Calu3 (cell line): ENCODE measurements around the gene AGGF1. TPM values are rescaled to one million over a fixed set of nuclear protein-coding genes. Genes with fewer than 3 reads are reported as not detected.
A peak's percentile ranks its signal among the peaks of the same experiment; 100 is the strongest.

ENCODE experiments used
- BruUV-seq: library from RNA; stranded (reverse); fragments of 400-500 nt; replicated peaks from 2 replicates; lab custom pipeline; 2021; lab: Mats Ljungman, UMichigan
- CTCF ChIA-PET: fragments of 300-600 bp; sonication (Branson Sonifier 250); formaldehyde crosslinking; loops from one replicate; lab custom pipeline; 2022; ENCODE audit warnings: antibody characterized with exemption; lab: Charles Lee
- DNase-seq: peaks from one replicate; pipeline ENCODE4 v3.0.0; 2022
- H3K27ac Mint-ChIP-seq: one replicate; pipeline ENCODE4 v1.8.0; 2022; ENCODE audit warnings: mixed read lengths; ENCODE audit not compliant: unreplicated experiment
- H3K27me3 Mint-ChIP-seq: one replicate; pipeline ENCODE4 v1.8.0; 2022; ENCODE audit warnings: mixed read lengths; ENCODE audit not compliant: unreplicated experiment
- H3K36me3 Mint-ChIP-seq: one replicate; pipeline ENCODE4 v1.8.0; 2022; ENCODE audit warnings: mild to moderate bottlenecking, moderate library complexity, mixed read lengths; ENCODE audit not compliant: insufficient read depth, unreplicated experiment
- H3K4me1 Mint-ChIP-seq: one replicate; pipeline ENCODE4 v1.8.0; 2022; ENCODE audit warnings: mild to moderate bottlenecking, low read depth, mixed read lengths; ENCODE audit not compliant: unreplicated experiment
- H3K4me3 Mint-ChIP-seq: one replicate; pipeline ENCODE4 v1.8.0; 2022; ENCODE audit warnings: mild to moderate bottlenecking, low read depth, moderate library complexity, mixed read lengths; ENCODE audit not compliant: unreplicated experiment
- H3K9me3 Mint-ChIP-seq: one replicate; pipeline ENCODE4 v1.8.0; 2022; ENCODE audit warnings: low read depth, mixed read lengths; ENCODE audit not compliant: unreplicated experiment
- intact Hi-C: fragments of 100-400 bp; cut with micrococcal nuclease; formaldehyde crosslinking; loops from one replicate; pipeline ENCODE4 v1.10.0; 2022; ENCODE audit not compliant: unreplicated experiment
- total RNA-seq: library from RNA; stranded (reverse); gene quantifications from 2 replicates; pipeline ENCODE4 v1.2.3, GENCODE V29; 2022
- TF ChIP-seq, protein P1 (sequence below): fragments of 200-600 bp; IDR thresholded peaks from one replicate; pipeline ENCODE4 v1.8.0; 2022; ENCODE audit warnings: antibody characterized with exemption; ENCODE audit not compliant: unreplicated experiment

AGGF1 gene
- total RNA-seq, 1 experiment from 2014 or later = 29.5 TPM

- no peak for DNase-seq
- Mint-ChIP-seq H3K27me3 (no peaks in the 10 kb centered on the region), H3K9me3 (peaks cover 2% of the 10 kb centered on the region), H3K27ac (no peak overlapping the region), H3K4me1 (no peaks in the 10 kb centered on the region), H3K36me3 (no peaks in the 10 kb centered on the region), H3K4me3 (no peak overlapping the region)
- intact Hi-C loops = no loop called here
- CTCF ChIA-PET = no interaction called here
- TF ChIP-seq, protein P1, sequence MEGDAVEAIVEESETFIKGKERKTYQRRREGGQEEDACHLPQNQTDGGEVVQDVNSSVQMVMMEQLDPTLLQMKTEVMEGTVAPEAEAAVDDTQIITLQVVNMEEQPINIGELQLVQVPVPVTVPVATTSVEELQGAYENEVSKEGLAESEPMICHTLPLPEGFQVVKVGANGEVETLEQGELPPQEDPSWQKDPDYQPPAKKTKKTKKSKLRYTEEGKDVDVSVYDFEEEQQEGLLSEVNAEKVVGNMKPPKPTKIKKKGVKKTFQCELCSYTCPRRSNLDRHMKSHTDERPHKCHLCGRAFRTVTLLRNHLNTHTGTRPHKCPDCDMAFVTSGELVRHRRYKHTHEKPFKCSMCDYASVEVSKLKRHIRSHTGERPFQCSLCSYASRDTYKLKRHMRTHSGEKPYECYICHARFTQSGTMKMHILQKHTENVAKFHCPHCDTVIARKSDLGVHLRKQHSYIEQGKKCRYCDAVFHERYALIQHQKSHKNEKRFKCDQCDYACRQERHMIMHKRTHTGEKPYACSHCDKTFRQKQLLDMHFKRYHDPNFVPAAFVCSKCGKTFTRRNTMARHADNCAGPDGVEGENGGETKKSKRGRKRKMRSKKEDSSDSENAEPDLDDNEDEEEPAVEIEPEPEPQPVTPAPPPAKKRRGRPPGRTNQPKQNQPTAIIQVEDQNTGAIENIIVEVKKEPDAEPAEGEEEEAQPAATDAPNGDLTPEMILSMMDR = no peak
- BruUV-seq = no TSS peak
These were observed 20.0 kb upstream of the AGGF1 start for GRCh38 chr5:77010243-77010642.

- BruUV-seq = no TSS peak
- intact Hi-C loops = no loop called here
These were observed 18.7 kb upstream of the AGGF1 start for GRCh38 chr5:77011498-77011897.

GRCh38 chr5:77012601-77013000 is 17.6 kb upstream of the AGGF1 start:
- peak; percentile 32 for DNase-seq
- TF ChIP-seq, protein P1 = no peak
- no peaks in the 10 kb centered on the region for H3K36me3 Mint-ChIP-seq
- no peaks in the 10 kb centered on the region for H3K27me3 Mint-ChIP-seq
- no peaks in the 10 kb centered on the region for H3K9me3 Mint-ChIP-seq
- H3K4me1 Mint-ChIP-seq = no peaks in the 10 kb centered on the region
- CTCF ChIA-PET = interaction anchor here (0.6 to 1.4 kb wide), 3 partner anchors 23 to 252 kb away, joined by 4 to 5 read pairs (median 4); no protein-coding TSS in a partner anchor
- intact Hi-C loops = no loop called here
- H3K27ac Mint-ChIP-seq = no peak overlapping the region
- H3K4me3 Mint-ChIP-seq = no peak overlapping the region
- BruUV-seq = no TSS peak

More at GRCh38 chr5:77011498-77011897, 18.7 kb upstream of the AGGF1 start:
- H3K36me3 Mint-ChIP-seq = no peaks in the 10 kb centered on the region
- no peak overlapping the region for H3K4me3 Mint-ChIP-seq
- no peaks in the 10 kb centered on the region for H3K4me1 Mint-ChIP-seq
- H3K27me3 Mint-ChIP-seq = no peaks in the 10 kb centered on the region
- DNase-seq = no peak
- H3K27ac Mint-ChIP-seq = no peak overlapping the region
- peaks cover 2% of the 10 kb centered on the region for H3K9me3 Mint-ChIP-seq
- TF ChIP-seq, protein P1 = no peak
- CTCF ChIA-PET = interaction anchor here (1.4 kb wide), 1 partner anchor 144 kb away, joined by 4 read pairs; no protein-coding TSS in a partner anchor

GRCh38 chr5:77015938-77016569 is 14.2 kb upstream of the AGGF1 start:
- TF ChIP-seq, protein P1 = peak; percentile 50
- Mint-ChIP-seq H3K36me3 (no peaks in the 10 kb centered on the region), H3K27ac (no peak overlapping the region), H3K4me1 (no peaks in the 10 kb centered on the region), H3K4me3 (no peak overlapping the region), H3K9me3 (no peaks in the 10 kb centered on the region), H3K27me3 (no peaks in the 10 kb centered on the region)
- CTCF ChIA-PET = interaction anchor here (0.6 to 2.3 kb wide), 8 partner anchors 14 to 414 kb away, joined by 3 to 27 read pairs (median 6); partner anchors contain the start of gene AGGF1
- intact Hi-C loops = loop anchor here (1.0 to 5.0 kb wide), 4 partner anchors 148 to 415 kb away; no protein-coding TSS in a partner anchor
- BruUV-seq = no TSS peak
- DNase-seq = no peak
